GM18508 (cell line): ENCODE measurements around the gene SYNGR2.
"Not testable (repeated sequence)": the region's sequence is repeated elsewhere in the genome, so short reads cannot be mapped to it uniquely, and the experiment has no call there.

Experiments
- ATAC-seq: cut with Tn5 transposase; IDR thresholded peaks from one replicate; pipeline ENCODE4 v1.9.1; 2021; ENCODE audit warnings: moderate number of reproducible peaks; ENCODE audit not compliant: insufficient read depth, unreplicated experiment

SYNGR2 gene

DNA sequence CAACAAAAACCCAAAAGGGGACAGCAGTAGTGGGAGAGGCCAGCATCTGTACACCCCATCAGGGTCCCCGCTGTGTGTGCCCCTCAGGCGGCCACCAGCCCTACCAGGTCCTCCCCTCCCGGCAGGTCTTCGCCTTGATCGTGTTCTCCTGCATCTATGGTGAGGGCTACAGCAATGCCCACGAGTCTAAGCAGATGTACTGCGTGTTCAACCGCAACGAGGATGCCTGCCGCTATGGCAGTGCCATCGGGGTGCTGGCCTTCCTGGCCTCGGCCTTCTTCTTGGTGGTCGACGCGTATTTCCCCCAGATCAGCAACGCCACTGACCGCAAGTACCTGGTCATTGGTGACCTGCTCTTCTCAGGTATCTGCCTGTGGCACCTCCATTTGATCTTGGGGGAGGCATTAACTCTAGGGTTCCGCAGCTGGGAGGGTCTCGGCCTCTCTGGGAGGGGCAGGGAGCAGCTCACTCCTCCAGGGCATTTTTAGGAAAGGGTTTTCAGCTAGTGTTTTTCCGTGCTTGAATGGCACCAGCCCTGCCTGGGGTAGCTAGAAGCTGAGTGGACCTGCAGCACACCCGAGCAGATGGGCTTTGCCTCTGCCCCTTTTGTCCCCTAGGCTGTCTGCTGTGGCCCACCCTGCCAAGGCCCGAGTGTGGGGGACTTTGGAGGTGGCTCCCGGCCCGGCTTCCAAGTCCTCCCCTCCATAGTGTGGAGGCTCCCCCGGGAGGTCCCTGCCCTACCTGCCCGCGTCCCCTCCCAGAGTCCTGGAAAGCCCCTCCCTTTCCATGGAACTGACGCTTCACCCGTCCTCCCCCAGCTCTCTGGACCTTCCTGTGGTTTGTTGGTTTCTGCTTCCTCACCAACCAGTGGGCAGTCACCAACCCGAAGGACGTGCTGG, 2.6 kb downstream of the SYNGR2 start:
- no peak for ATAC-seq

DNA sequence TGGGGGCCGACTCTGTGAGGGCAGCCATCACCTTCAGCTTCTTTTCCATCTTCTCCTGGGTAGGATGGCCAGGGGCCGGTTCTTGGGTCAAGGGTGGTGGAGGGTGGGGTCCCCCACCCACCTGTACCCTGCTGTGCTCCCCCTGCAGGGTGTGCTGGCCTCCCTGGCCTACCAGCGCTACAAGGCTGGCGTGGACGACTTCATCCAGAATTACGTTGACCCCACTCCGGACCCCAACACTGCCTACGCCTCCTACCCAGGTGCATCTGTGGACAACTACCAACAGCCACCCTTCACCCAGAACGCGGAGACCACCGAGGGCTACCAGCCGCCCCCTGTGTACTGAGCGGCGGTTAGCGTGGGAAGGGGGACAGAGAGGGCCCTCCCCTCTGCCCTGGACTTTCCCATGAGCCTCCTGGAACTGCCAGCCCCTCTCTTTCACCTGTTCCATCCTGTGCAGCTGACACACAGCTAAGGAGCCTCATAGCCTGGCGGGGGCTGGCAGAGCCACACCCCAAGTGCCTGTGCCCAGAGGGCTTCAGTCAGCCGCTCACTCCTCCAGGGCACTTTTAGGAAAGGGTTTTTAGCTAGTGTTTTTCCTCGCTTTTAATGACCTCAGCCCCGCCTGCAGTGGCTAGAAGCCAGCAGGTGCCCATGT, 3.3 kb downstream of the SYNGR2 start:
- ATAC-seq: not testable (repeated sequence)

DNA sequence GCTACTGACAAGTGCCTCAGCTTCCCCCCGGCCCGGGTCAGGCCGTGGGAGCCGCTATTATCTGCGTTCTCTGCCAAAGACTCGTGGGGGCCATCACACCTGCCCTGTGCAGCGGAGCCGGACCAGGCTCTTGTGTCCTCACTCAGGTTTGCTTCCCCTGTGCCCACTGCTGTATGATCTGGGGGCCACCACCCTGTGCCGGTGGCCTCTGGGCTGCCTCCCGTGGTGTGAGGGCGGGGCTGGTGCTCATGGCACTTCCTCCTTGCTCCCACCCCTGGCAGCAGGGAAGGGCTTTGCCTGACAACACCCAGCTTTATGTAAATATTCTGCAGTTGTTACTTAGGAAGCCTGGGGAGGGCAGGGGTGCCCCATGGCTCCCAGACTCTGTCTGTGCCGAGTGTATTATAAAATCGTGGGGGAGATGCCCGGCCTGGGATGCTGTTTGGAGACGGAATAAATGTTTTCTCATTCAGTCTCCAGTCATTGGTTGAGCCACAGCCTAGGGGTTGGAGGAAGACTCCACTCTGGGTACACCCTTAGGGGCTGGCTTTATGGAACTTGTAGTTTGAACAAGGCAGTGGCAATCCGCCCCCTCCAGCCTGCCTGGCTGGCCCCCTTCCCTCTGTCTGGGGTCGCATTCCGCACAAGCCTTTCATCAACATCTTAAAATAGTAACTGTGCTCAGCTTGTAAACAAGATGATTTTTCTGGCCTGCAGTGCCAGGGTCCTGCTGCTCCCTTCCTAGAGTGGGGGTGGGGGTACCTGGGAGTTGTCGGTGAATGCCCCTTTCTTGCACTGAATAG, 4.1 kb downstream of the SYNGR2 start:
- no peak for ATAC-seq

DNA sequence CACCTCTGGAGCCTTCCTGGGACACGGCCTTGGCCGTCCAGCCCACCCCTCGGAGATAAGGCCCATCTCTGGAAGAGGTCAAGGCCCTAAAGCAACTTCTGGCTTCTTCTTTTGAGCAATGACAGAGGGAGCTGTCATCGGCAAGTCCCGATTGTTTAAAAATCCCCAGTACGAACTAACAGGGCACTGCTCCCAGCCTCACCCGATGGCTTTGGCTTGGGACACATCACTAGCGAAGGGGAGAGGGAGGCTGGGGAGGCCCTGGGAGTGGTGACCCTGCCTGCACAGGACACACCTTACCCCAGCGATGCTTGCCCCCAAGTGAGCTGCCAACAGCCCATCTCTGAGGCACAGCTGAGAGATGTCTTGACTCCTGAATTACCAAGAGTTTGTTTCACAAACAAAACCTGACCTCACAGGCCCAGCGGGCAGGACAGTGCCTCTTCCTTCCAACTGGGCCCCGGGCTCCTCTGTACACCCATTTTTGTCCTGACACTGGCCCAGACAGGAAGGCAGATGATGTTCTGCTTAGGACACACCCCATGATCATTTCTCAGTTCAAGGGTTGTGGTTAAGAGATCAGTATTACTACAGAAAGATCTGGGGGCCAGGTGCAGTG, 4.8 kb downstream of the SYNGR2 start:
- ATAC-seq: no peak

DNA sequence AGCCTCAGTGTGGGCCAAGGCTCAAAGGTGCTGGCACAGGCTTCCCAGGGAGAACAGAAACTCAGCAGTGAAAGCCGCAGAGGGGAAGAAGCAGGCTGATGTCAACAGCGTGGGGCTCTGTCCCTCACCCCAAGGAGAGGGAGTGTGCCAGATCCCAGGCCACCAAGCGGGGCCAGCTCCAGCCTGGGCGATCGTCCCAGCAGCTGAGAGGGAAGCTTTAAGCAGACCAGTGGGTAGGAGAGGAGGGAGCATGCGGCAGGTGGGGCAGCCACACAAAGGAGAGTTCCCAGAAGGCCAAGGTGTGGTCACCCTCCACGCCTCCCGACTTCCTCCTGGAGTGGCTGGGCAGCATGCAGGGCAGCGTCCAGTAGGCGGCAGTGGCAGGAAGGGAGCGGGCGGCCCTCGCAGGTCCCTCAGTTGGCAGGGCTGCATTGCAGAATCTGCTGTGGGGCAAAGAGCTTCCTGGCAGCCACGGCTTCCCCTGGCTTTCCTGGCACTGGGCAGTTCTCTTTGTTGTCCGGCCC, 6.0 kb downstream of the SYNGR2 start:
- no peak for ATAC-seq

DNA sequence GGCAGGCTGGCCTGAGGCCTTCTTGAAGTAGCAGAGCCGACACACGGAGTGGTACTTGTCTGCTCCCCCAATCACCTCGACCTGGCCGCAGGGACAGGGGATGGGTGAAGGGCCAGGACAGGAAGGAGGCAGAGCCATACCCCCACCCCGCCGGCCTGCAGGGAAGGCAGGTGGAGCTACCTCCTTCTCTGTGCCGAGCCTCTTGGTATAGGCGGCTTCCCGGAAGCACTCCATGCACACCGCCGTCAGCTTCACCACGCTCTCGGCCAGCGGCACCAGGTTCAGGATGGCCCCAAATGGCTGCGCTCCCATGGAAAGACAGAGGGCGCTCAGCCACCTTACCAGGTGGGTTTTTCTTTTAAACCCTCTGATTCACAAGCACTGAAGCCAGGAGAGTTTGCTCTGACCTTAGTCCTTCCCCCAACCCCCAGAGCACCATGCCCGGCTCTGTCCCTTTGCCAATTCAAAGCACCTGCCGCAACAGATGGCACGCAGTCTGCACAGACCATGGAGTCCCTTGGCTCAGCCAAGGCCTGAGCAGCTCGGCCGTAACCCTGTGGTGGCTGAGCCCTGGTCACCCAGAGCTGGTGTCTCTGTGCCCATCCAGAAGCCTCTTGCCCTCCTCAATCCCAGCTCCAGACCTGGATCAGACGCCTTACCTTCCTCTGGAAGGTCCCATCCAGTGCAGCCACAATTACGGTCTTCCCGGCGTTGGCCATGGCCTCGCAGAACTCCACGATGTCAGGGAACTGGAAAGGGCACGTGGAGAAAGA, 6.7 kb downstream of the SYNGR2 start:
- ATAC-seq: no peak

DNA sequence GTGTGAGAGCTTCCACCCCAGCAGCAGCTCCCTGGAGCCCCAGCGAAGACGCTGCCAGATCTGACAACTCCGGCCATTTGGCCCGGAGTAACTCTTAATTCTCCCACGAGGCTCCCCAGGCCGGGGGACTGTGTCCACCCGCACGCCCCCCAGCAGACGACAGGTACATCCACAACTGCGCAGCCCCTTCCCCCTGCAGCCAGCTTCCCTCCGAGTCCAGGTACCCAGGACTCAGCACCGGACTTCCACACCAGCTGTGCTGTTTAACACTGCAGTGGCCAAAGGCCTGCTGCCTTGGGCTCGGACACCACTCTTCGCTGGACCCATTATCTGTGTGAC, 7.2 kb downstream of the SYNGR2 start:
- no peak for ATAC-seq

DNA sequence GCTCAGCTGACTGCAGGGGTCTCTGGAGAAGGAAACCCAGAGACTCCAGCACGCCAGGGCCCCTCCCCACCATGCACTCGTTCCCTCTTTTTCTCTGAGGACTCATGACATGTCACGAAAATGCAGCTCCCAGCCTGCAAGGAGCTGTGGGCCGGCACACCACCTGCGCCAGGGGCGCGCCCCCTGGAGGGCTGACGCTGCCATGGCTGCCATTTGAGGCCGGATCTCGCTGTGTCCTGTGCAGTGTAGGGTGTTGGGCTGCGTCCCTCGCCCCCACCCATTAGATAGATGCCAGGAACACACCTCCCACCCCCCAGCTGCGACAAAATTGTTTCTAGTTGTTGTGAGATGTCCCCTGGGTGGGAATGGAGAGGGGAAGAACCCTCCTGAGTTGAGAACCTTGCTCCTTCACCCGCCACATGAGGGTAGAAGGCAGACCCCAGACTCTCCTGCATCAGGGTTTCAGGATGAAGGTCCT, 8.2 kb downstream of the SYNGR2 start:
- ATAC-seq: no peak

DNA sequence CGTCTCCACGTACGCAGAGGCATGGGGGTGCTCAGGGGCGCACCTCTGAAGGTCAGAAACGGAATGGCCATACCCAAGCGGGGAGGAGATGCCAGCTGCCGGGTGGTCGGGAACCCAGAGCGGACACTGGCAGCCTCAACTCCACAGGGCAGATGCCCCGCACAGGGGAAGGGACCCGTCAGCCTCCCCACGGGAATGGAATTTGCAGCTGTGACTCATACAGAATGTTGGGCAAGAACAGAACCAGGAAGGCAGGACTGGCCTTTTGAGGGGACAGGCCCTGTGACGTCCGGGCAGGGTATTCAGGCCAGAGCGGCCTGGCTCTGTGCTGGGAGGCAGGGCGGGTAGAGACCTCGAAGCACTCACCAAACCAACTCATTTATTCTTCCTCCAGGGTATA, 11.0 kb downstream of the SYNGR2 start:
- ATAC-seq: no peak

DNA sequence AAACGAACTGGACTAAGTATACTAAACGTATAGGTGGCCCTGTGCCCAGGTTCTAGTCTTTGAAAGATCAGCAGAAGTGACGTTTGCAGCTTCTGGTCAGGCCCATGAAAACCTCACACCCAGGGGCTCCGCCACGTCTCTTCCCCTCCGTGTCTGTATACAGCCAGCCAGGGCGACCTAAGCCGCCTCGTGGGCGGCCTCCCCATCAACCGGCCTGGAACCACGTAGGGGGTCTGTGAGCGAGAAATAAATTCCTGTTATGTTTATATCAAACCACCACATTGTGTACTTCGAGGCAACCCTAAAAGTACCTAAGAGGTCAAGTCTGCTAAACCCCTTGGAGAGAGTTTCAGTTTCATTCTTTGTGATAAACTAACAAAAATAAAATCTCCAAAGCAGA, 11.7 kb downstream of the SYNGR2 start:
- no peak for ATAC-seq

DNA sequence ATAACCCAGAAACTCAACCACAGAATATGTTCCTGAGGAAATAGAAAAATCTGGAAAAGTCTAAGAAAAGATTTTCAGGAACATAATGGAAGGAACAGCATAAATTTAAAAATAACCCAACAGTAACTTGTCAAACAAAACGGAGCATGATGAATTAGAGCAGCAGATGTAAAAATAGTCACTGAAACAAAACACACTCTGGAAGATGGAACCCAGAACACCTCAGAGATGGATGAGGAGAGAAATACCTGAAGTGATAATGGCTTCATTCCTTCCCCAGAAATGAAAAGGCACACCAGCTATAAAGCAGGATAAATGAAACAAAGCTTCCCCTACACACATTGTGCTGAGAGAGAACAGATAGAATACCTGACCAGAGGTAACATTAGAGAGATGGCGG, 12.1 kb downstream of the SYNGR2 start:
- no peak for ATAC-seq

DNA sequence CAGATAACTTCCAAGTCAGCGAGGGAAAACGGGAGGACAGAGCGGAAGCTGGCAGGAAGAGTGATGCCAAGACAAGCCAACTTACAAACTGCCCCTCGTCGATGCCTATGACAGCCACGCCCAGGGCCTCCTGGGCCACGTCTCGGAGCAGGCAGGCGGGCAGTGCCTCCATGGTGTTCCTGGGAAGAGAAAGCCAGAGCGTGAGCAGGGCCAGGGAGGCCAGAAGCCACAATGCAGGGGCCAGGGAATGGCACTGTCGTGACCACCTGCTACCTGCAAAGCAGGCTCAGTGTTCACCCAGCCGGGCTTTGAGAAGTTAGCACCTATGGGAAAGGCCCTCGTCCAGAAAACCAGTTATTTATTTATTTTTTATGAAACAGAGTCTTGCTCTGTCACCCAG, 14.1 kb downstream of the SYNGR2 start:
- ATAC-seq: no peak

DNA sequence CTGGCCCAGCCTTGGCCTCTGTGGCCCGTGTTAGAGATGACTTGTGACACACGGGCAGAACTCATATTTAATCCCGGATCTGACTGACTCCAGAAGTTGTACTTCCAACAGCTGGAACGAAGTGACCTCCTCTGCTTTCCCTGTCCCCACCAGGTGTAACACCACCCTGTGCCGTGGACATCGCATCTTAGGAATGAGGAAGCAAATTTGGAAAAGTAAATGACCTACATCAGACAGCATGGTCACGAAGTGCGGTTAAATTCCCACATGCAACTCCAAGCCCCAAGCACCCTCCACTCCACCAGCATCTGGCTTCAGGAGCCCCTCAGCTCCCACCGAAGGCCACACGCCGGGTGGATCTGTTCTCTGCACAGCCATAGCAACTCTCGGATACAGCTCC, 15.5 kb downstream of the SYNGR2 start:
- no peak for ATAC-seq

DNA sequence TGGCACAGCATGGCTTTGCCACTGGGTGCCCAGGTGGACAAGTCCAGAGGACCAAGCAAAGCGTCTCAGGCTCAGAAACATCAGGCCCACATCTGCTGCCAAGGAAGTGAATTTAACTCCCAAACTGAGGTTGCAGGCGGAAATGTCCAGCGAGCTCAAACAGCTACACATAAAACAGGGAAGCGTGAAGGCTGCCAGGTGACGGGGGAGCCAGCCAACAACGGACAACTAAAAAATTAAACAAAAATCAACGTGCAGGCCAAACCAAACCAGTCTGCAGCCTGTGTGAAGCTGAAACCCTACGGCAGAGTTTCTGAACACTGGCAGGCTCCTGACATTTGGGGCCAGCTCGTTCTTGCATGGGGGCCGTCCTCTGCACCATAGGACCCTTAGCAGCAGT, 16.0 kb downstream of the SYNGR2 start:
- ATAC-seq: no peak

DNA sequence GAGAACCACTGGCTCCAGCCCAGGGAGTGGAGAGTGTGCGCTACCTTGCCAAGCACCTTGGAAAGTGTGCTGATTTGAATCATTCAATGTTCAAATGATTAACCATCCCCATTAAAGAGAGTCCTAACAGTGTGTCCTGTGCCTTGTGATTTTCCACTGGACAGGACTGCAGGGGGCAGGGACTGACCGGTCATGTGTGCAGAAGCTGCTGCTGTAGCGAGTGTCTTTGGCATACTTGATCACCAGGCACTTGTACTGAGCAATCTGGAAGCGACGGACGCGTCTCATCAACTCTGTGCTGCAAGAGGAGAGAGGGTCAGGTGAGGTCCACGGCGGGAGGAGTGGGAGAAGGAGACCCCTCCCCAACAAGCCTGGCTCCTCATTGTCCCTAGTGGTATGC, 16.5 kb downstream of the SYNGR2 start:
- ATAC-seq: no peak

DNA sequence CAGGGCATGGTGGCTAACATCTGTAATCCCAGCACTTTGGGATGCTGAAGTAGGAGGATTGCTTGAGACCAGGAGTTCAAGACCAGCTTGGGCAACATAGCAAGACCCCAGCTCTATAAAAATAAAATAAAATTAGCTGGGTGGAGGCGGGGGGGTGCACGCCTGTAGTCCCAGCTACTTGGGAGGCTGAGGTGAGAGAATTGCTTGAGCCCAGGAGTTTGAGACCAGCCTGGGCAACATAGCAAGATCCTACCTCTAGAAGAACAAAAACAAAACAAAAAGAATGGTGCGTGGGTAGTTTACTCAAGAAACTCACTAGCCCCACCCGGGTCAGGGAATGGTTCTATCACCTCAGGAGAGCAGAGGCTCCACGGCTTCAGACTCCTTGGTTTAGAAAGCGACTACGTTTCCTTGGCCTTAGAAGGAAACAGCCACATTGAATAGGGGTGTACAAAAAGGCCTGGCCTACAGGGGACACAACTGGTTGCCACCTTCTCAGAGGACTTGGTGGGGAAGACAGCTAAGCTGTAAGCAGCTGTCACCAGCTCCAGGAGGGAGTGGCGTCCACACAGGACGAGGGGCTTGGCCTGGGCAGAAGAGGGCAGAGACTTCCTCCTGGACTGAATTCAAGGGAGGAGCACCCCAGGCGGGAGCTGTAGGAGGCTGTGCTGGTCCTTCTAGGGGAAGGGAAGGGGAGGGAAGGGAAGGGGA, 17.8 kb downstream of the SYNGR2 start:
- ATAC-seq: no peak

DNA sequence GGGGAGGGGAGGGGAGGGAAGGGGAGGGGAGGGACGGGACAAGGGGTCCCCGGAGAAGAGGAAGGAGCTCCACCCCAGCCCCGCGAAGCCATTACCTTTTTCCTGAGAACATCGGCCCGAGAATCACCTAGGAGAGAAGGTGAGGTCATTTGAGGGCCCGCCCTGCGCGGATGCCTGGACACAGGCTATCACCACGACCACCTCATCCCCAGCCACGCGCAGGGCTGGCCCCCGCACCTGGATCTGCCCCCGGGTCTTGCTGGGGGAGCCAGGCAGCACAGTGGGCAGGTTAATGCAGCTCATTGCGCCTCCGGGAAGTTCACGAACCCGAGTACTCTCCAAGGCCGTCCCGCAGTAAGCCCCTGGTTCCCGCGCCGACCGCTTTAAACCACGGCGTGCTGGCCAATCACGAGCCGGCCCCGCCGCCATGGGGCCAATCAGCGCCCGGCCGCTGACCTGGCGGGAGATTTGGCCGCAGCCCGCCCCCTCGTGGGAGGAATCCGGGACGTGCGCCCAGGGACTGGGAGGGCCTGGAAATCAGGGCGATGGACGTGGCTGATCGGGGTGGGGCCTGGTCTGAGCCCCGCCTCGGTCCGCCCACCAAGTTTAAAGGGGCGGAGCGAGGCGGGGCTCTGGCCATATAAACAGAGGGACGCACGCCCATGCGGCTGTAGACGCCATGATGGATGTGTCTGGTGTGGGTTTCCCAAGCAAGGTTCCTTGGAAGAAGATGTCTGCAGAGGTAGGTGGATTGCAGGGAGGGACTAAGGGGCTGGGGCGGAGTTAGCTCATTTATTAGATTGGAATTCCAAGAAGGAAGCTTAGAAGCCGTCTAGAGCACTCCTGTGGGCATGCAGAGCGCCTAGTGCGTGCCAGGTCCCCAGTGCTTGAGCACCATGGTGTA, 18.6 kb downstream of the SYNGR2 start, which contains the start of the genes AFMID and TK1:
Gene AFMID (plus strand): TSS at position 671 of the 904 bp plus-strand sequence. CDS start 9 bp downstream, at position 680.
Gene TK1 (minus strand): TSS at position 361 of the 904 bp plus-strand sequence. CDS start 58 bp downstream, at position 303.
- peak; percentile 52 for ATAC-seq

DNA sequence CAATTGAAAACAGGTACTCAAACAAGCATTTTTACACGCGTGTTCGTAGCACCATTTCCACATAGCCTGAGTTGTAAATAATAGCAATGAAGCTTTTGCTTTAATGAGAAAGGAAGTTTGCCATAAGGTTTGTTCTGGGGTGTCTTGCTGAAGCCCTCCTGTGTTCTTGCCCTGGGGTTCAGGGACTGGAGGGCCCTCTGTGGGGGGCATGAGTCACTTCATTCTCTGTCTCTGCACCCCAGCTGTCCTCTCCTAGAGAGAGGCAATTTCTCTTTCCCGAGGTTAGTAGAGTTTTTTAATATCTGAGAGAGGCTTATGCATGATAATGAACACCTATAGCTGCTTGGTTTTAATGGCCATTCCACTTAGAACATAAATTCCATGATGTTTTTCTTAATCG, 28.3 kb downstream of the SYNGR2 start:
- ATAC-seq: no peak
